GM12878 (cell line): ENCODE measurements around the gene SYNJ2. TPM values are rescaled to one million over a fixed set of nuclear protein-coding genes. Genes with fewer than 3 reads are reported as not detected.

ENCODE experiments used
- ATAC-seq: fragments of 200-7000 bp; cut with Tn5 transposase; 3 replicates; pipeline ENCODE4 v1.9.1; 2020; ENCODE audit warnings: mild to moderate bottlenecking, moderate library complexity
- BruUV-seq: library from RNA; stranded (reverse); fragments of 400-500 nt; replicated peaks from 2 replicates; lab custom pipeline; 2021; lab: Mats Ljungman, UMichigan
- CTCF ChIA-PET: fragments of 300-600 bp; sonication (Branson Sonifier 250); formaldehyde crosslinking; extraction: SDS; loops from one replicate; lab custom pipeline; 2021; ENCODE audit warnings: inconsistent platforms; lab: Yijun Ruan, JAX
- POLR2A ChIA-PET: fragments of 350-600 bp; formaldehyde crosslinking; extraction: SDS; loops from one replicate; lab custom pipeline; 2021; ENCODE audit warnings: inconsistent platforms; lab: Charles Lee
- RAD21 ChIA-PET: fragments of 300-600 bp; sonication (Branson Sonifier 250); formaldehyde crosslinking; loops from one replicate; lab custom pipeline; 2023; ENCODE audit warnings: antibody characterized with exemption; ENCODE audit not compliant: unreplicated experiment; lab: Charles Lee
- SMC1A ChIA-PET: fragments of 300-600 bp; sonication (Branson Sonifier 250); formaldehyde crosslinking; loops from one replicate; lab custom pipeline; 2023; ENCODE audit not compliant: unreplicated experiment, uncharacterized antibody; lab: Charles Lee
- DNase-seq: peaks from one replicate; pipeline ENCODE4 v3.0.0-alpha.2; 2011; ENCODE audit warnings: low read depth, low spot score
- FAIRE-seq: peaks from 3 replicates; lab custom pipeline; 2011; peaks lifted over from hg19 to GRCh38; lab: Jason Lieb, UNC
- H2AFZ ChIP-seq: 2 replicates; pipeline ENCODE4 v1.6.0; 2011; ENCODE audit warnings: low read depth, low read length, control low read depth; ENCODE audit not compliant: control insufficient read depth
- H3K27ac ChIP-seq: 2 replicates; pipeline ENCODE4 v1.5.1; 2011; ENCODE audit warnings: control low read depth; ENCODE audit not compliant: control insufficient read depth, insufficient read depth
- H3K27me3 ChIP-seq, 2 experiments: replicated peaks in 1 of 2; 2 replicates each; pipeline versions ENCODE4 v1.6.0 to v1.6.1; 2011; ENCODE audit warnings: low read length in 1 of 2; ENCODE audit not compliant: control insufficient read depth in 2 of 2, insufficient read depth in 2 of 2
- H3K36me3 ChIP-seq, 2 experiments: 2 replicates each; pipeline ENCODE4 v1.5.1; 2011; ENCODE audit warnings: low read length in 1 of 2; ENCODE audit not compliant: control insufficient read depth in 2 of 2, insufficient read depth in 2 of 2
- H3K4me1 ChIP-seq: 2 replicates; pipeline ENCODE4 v1.6.1; 2011; ENCODE audit warnings: mild to moderate bottlenecking, low read length, moderate library complexity, mixed read lengths; ENCODE audit not compliant: control insufficient read depth, insufficient read depth
- H3K4me2 ChIP-seq: 2 replicates; pipeline ENCODE4 v1.6.0; 2011; ENCODE audit warnings: control low read depth; ENCODE audit not compliant: control insufficient read depth, insufficient read depth
- H3K4me3 ChIP-seq: fragments of 200-600 bp; sonication (generic); 2 replicates; pipeline ENCODE4 v1.5.1; 2016
- H3K79me2 ChIP-seq: 2 replicates; pipeline ENCODE4 v1.6.0; 2011; ENCODE audit warnings: low read length; ENCODE audit not compliant: control insufficient read depth, insufficient read depth
- H3K9ac ChIP-seq: 2 replicates; pipeline ENCODE4 v1.8.0; 2011; ENCODE audit warnings: low read length, control low read depth, mixed read lengths; ENCODE audit not compliant: control insufficient read depth, insufficient read depth
- H3K9me3 ChIP-seq: replicated peaks from 3 replicates; pipeline ENCODE4 v1.5.1; 2011; ENCODE audit warnings: mild to moderate bottlenecking, low read length; ENCODE audit not compliant: control insufficient read depth, insufficient read depth
- H4K20me1 ChIP-seq: 2 replicates; pipeline ENCODE4 v1.6.0; 2011; ENCODE audit not compliant: control insufficient read depth, insufficient read depth
- CHD4 ChIP-seq: fragments of 200-600 bp; sonication (generic); IDR thresholded peaks from 2 replicates; pipeline ENCODE4 v1.6.1; 2016; ENCODE audit warnings: mild to moderate bottlenecking
- CREB1 ChIP-seq: IDR thresholded peaks from 2 replicates; pipeline ENCODE4 v1.6.1; 2012; ENCODE audit warnings: low read depth, mild to moderate bottlenecking, inconsistent platforms
- HDAC2 ChIP-seq: fragments of 200-600 bp; sonication (generic); IDR thresholded peaks from 2 replicates; pipeline ENCODE4 v1.6.1; 2017
- HDGF ChIP-seq: fragments of 450-650 bp; IDR thresholded peaks from 2 replicates; pipeline ENCODE4 v1.6.1; 2016; ENCODE audit warnings: antibody characterized with exemption
- IKZF1 ChIP-seq: fragments of 450-650 bp; conservative IDR thresholded peaks from 2 replicates; pipeline ENCODE4 v1.6.1; 2017; ENCODE audit warnings: antibody characterized with exemption, mild to moderate bottlenecking
- NR2F1 ChIP-seq: fragments of 450-650 bp; conservative IDR thresholded peaks from 2 replicates; pipeline ENCODE4 v1.6.1; 2017; ENCODE audit warnings: mild to moderate bottlenecking
- PKNOX1 ChIP-seq: fragments of 450-650 bp; IDR thresholded peaks from 2 replicates; pipeline ENCODE4 v1.6.1; 2016; ENCODE audit warnings: mild to moderate bottlenecking
- SIX5 ChIP-seq: IDR thresholded peaks from 2 replicates; pipeline ENCODE4 v1.6.1; 2011; ENCODE audit warnings: mild to moderate bottlenecking, low read depth, low read length, moderate library complexity; ENCODE audit not compliant: severe bottlenecking
- TARDBP ChIP-seq: IDR thresholded peaks from 2 replicates; pipeline ENCODE4 v1.6.1; 2016; ENCODE audit warnings: borderline replicate concordance
- TCF3 ChIP-seq: IDR thresholded peaks from 2 replicates; pipeline ENCODE4 v1.6.1; 2012; ENCODE audit warnings: low read depth, mild to moderate bottlenecking, low read length, borderline replicate concordance; ENCODE audit not compliant: insufficient read depth
- WRNIP1 ChIP-seq: IDR thresholded peaks from 2 replicates; pipeline ENCODE4 v1.6.1; 2011; ENCODE audit warnings: low read depth, low read length, improper control_type of control experiment, borderline replicate concordance
- WGBS: methylation state at CpG from one replicate; pipeline ENCODE4 v1.1.6; 2016; ENCODE audit warnings: low lambda C conversion rate; ENCODE audit not compliant: insufficient replicate concordance, insufficient coverage; ENCODE audit errors: missing lambda C conversion rate; 5-methylcytosine and 5-hydroxymethylcytosine counted together
- in situ Hi-C: fragments of 300-500 bp; cut with MboI; formaldehyde crosslinking; loops from 9 replicates; pipeline ENCODE4 v1.14.3; 2018; ENCODE audit warnings: mixed read lengths
- intact Hi-C: fragments of 100-400 bp; cut with micrococcal nuclease; formaldehyde crosslinking; loops from one replicate; pipeline ENCODE4 v1.14.2; 2022; ENCODE audit not compliant: unreplicated experiment
- polyA plus RNA-seq, 11 experiments: library from polyadenylated mRNA; depleted of rRNA in 4 of 11; unstranded in 6 of 11; stranded (reverse) in 5 of 11; fragments of >200 nt; fragmentation: Nextera tagmentation in 4 of 11; fragmentation: Illumina TruSeq in 1 of 11; extraction: Ambion mirVana in 4 of 11; extraction: Trizol in 1 of 11; gene quantifications; 1 replicate in 1 of 11; 2 replicates in 10 of 11; pipeline versions ENCODE4 v1.2.1 to v1.2.3, GENCODE V29; 2011 to 2016; ENCODE audit warnings: inconsistent platforms in 2 of 11, missing spikeins in 2 of 11, low read depth in 1 of 11
- total RNA-seq, 4 experiments: library from RNA; depleted of rRNA in 3 of 4; stranded (reverse); fragments of >200 nt in 3 of 4; fragmentation: Illumina TruSeq in 1 of 4; extraction: Trizol in 1 of 4; gene quantifications; 2 replicates each; pipeline versions ENCODE4 v1.2.1 to v1.2.3, GENCODE V29; 2013 to 2021

SYNJ2 gene
- total and polyA plus RNA-seq, 10 of the 15 experiments (the other 5 are each of a cell fraction or from before 2014, with no cell fraction given), result 0.11 to 1.8 (median 0.57) TPM

DNA sequence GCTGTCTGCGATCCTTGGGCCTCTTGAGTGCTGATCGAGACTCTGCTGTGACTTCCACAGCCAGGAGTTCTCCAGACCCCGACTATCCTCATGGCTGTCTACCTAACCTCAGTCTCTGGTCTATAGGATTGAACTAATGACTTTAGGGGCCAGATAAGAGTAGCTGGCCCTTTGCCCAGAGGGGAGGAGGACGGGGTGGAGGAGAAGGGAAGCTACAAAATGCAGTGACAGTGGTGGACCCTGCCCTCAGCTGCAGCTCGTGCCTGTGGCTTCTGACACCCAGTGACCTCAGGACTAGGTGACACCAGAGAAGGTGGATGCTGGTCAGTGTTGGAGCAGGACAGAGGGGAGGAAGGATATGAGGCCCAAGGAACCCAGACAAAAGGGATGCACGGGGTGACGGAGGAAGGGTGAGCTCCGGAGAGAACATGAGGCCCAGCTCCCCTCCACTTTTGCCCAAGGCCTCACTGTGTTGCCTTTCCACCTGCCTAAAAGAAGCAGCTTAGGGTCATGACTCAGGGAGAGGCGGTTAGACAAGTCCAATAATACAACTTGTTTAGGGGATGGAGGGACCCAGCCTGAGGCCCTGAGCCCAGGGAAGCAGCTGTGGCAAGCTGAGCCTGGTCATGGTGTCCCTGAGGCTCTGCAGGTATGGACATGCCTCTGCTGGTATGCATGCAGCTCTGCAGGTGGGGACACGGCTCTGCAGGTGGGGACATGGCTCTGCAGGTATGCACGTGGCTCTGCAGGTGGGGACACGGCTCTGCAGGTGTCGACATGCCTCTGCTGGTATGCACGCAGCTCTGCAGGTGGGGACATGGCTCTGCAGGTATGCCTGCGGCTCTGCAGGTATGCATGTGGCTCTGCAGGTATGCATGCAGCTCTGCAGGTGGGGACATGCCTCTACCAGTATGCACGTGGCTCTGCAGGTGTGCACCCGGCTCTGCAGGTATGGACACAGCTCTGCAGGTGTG is 67.7 kb downstream of the SYNJ2 start:
- no peak overlapping the region for H3K4me2 ChIP-seq
- in situ Hi-C loops, result no loop called here
- BruUV-seq, result no TSS peak
- intact Hi-C loops, result no loop called here
- H3K27ac ChIP-seq, result no peak overlapping the region
- 96% methylated on average over 17 of the region's 17 CpGs for WGBS
- DNase-seq (no peak), ATAC-seq (no peak), FAIRE-seq (no peak)
- no peak overlapping the region for H3K4me3 ChIP-seq
- no peak overlapping the region for H2AFZ ChIP-seq
- ChIA-PET CTCF (interaction anchor here (0.6 to 1.8 kb wide), 2 partner anchors 23 to 39 kb away, joined by 4 to 6 read pairs; no protein-coding TSS in a partner anchor), SMC1A (interaction anchor here (1.2 kb wide), 1 partner anchor 23 kb away, joined by 3 read pairs; no protein-coding TSS in a partner anchor), POLR2A (interaction anchor here (0.6 kb wide), 1 partner anchor 928 kb away, joined by 3 read pairs; no protein-coding TSS in a partner anchor), RAD21 (no interaction called here)
- H3K36me3 ChIP-seq, result no peaks in the 10 kb centered on the region; a peak in 1 of 4 replicates
- peaks cover 7% of the 10 kb centered on the region for H3K4me1 ChIP-seq
- H3K27me3 ChIP-seq, result no peaks in the 10 kb centered on the region
- H3K9me3 ChIP-seq, result no peaks in the 10 kb centered on the region
- no peaks in the 10 kb centered on the region for H3K79me2 ChIP-seq
- TF ChIP-seq HDGF, result no peak
- no peak for TF ChIP-seq WRNIP1
- TF ChIP-seq IKZF1, result no peak
- no peak for TF ChIP-seq PKNOX1
- no peak for TF ChIP-seq CREB1
- TF ChIP-seq HDAC2, result no peak
- TF ChIP-seq SIX5, result no peak
- TF ChIP-seq TARDBP, result no peak
- no peak for TF ChIP-seq CHD4
- no peak for TF ChIP-seq NR2F1
- no peak for TF ChIP-seq TCF3
- no peaks in the 10 kb centered on the region for H4K20me1 ChIP-seq
- H3K9ac ChIP-seq, result no peak overlapping the region
